NCI-H460 (cell line): Measurements from ENCODE around the gene FKBP5. TPM values are rescaled to one million over a fixed set of nuclear protein-coding genes. Genes with fewer than 3 reads are reported as not detected.
"Not testable (repeated sequence)": the region's sequence is repeated elsewhere in the genome, so short reads cannot be mapped to it uniquely, and the experiment has no call there.

Experiments used
- DNase-seq: peaks from one replicate; pipeline ENCODE4 v3.0.0-alpha.2; 2016; ENCODE audit warnings: low read depth; ENCODE audit errors: extremely low read depth
- total RNA-seq: library from RNA; depleted of rRNA; stranded (reverse); fragments of >200 nt; shearing (Covaris generic); gene quantifications from 2 replicates; pipeline ENCODE4 v1.2.3, GENCODE V29; 2014

The FKBP5 gene
- total RNA-seq, 1 experiment from 2014 or later: 8.9 TPM

DNA sequence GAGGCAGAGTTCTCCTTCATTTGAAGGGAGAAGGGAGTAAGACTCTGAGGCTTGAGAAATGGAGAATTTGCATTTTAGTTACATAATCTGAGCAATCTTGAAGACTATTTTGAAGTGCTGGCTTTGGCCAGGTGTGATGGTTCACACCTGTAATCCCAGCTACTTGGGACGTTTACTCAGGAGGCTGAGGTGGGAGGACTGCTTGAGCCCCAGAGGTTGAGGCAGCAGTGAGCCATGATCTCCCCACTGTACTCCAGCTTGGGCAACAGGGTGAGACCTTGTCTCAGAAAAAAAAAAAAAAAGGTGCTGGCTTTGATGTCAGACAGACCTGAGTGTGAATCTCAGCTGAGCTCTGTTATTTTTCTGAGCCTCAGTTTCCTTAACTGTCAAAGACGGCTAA, 35.8 kb upstream of the FKBP5 start:
- no peak for DNase-seq

DNA sequence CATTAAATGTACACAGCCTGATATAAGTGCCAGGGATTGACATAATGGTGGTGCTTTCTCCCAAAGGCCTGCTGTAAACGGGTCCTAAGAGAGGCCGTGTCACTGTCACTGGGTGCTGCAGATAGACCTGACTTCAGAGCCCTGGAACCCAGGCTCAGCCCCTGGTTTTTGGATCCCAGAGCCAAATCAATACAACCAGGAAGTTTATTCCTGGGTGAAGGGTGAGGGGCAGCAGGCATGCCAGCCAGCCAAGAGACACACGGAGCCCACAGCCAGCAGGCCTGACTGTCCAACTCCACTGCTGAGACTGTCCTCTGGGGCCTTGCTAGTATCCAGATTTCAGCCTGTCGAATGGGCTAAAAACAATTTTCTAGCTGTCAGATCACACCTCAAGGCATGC, 35.3 kb upstream of the FKBP5 start:
- DNase-seq: no peak

DNA sequence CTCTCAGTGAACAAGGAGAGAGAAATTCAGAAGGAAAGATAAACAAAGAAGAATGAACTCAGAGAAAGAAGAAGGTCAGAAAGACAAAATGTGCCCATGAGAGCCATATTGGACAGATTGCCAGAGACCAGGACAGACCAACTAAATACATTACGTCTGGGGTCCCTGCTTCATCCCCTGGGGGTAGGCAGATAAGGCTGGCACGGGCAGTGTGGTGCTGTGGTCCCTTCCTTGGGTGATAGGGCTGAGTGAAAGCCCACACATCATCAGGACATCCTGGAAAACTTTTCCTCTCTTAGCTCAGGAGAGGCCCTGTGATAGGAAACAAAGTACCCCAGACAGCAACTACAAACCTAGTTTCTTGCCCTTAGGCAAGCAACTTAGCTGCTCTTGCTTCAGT, 34.9 kb upstream of the FKBP5 start:
- no peak for DNase-seq

DNA sequence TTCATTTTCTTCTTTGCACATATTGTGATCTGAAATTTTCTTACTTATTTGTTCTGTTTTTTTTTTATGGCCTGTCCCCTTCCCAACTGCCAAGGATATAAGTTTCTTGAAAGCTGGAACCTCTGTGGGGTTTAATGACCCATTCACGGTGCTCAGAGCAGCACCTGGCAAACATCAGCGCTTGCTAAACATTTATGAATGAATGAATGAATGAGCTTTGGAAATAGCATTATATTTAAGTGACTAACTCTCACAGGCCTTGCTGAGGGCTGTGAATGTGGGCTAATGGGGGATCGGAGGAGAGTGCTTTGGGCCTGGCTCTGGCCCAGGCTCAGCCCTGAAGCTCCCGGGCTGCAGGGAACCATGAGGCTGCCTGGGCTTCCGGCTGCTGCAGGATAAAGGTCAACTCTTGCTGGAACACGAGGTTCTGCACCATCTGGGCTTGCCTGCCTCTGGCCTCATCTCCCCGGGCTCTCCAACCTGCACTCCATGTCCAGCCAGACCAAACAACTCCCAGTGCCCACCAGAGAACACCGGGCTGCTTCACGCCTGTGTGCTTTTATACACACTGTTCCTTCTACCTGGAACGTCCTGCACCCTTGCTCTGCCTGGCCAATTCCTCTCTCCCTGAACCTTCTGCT, 33.5 kb upstream of the FKBP5 start:
- DNase-seq: no peak

DNA sequence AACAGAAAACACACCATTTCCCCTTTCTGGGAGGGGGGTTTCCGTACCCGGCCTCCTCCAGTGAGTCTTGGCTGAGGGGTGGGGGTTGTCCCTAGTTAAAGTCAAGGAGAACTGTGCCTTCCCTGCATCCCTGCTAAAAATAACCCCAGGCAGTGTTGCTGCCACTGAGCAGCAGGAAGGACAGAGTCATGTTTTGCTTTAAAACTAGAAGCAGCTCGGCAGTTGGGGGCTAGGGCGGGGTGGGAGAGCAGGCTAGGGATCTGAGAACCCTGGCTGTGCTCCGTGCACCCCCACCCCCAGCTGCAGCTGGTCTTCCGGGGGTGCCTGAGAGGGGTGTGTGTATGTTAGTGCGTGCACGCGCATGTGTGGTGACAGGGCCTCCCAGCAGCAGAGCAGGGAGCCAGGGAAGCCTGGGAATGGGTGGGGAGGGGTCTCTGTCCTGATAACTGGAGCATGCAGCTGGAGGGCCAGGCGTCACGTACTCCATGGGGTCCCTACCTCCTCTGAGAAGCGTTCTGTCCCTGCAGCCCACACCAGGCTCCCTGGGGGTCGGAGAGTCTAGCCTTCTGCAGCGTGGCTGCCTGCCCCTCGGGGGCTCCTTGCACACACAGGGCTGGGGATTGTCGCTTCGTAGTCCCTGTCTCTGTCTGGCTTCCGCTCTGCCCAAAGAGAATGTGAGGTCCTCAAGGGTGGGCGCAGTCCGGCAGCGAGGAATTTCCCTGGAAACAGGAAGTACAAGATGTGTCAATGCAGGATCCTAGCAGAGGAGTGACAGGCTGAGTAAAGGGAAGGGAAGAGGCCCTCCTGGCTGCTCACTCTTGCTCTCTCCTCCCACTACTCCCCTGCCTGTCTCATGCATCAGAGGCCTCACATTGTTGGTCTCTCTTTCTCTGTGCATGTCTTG, 31.4 kb upstream of the FKBP5 start:
- no peak for DNase-seq

DNA sequence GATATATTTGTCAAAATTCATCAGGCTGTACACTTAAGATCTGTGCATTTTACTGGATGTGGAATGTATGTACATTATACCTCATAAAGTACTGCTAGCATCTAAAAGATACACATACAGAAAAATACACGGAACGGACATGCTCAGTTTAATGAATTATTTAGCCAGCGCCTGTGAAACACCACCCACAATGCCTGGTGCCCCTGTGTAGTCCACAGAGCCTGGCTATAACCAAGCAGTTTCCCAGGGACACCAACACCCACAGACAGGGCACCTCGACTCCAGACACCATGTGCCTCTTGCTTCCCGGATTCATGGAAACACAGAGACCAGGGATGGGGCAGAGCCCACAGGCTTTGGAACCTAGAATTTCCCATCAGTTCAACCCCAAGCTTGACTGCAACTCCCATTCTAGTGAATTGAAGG, 30.7 kb upstream of the FKBP5 start:
- DNase-seq: no peak

DNA sequence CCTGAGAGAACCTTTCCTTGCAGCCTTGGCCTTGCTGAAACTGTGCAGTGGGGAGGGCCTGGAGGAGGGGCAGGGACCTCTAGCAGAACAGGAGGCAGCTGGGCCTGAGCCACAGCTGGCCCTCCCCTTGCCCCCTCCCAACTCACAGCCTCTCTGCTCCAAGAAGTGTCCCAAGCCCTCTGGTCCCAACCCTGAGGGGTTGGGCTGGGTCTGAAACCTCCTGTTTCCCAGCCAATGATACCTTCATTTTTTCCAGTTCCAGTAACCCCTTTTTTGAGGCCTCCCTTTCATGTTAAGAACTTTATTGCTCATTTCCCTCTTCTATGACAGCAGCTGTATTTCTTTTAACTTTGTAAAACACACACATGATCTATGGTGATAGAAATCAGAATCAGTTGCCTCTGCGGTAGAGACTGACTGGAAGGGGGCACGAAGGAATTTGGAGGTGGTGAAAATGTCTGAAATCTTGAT, 30.2 kb upstream of the FKBP5 start:
- DNase-seq: no peak

DNA sequence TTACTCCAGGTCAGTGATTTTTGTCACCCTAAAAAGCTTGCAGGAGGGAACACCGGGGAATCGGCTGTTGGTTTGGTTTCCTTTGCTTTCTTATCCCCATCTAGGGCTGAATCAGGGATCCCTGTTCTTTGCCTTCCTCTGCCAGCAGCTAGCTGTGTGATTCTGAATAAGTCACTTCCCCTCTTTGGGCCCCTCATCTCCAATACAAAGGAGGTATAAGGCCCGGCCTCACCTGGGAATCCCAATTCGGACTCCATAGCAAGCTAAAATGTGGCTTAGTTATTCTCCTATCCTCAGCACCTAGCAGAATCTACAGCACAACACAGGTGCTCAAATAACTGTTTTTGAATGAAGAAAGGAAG, 29.6 kb upstream of the FKBP5 start:
- DNase-seq: no peak

DNA sequence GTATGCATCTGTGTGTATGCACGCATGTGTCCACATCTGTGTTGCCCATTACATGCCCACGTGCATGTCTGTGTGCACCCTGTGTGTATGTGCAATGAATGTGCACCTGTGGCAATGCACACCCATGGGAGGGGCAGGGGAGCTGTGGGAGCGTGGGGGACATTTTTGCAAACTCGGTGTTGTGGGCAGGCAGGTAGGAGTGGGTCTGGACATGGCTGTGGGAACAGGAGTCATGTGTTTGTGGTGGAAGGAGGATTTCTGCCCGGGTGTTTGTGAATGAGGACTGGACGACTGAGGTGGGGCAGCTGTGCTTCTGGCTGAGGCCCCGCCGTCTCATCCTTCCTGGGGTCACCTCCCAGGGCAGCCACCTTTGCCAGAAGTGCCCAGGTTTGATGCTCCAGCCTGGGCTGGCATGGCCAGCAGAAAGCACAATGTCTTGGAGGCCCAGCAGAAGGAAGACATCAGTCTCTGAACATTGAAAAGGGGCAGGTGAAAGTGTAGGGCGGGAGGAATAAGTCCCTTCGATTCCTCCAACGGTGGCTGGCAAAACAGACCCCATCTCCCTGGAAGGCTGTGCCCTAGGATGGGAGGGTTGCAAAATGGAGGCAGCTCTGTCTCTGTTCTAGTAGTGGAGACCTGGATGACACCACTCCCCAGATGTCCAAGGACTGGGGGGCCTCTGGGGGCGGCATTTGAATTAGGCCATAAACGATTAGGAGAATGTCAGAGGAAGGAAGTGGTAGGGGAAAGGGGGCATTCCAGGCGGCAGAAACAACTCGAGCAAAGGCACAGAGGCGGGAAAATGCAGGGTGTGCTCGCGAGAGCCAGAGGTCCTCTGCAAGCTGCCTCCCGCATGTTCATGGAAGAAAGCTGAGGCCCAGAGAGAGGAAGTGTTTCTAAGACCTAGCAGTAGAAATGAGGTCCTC, 29.0 kb upstream of the FKBP5 start:
- no peak for DNase-seq

DNA sequence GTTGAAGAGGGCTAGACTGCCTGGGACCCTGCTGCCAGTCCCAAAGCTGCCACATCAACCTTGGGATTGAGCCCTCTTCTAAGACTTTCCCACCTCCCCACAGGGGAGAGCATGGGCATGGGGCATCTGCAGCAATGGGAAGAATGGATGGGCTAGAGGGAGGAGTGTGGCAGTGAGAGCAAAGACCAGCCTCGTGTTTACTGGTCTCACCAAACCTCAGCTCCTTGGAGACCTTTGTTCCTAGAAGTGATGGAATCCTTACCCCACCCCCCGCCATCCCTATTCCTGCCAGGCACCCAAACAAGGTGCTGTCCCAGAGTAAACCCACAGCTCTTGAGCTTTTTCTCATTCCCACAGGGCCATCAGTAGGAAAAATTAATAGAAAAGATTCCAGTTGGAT, 28.1 kb upstream of the FKBP5 start:
- DNase-seq: no peak

DNA sequence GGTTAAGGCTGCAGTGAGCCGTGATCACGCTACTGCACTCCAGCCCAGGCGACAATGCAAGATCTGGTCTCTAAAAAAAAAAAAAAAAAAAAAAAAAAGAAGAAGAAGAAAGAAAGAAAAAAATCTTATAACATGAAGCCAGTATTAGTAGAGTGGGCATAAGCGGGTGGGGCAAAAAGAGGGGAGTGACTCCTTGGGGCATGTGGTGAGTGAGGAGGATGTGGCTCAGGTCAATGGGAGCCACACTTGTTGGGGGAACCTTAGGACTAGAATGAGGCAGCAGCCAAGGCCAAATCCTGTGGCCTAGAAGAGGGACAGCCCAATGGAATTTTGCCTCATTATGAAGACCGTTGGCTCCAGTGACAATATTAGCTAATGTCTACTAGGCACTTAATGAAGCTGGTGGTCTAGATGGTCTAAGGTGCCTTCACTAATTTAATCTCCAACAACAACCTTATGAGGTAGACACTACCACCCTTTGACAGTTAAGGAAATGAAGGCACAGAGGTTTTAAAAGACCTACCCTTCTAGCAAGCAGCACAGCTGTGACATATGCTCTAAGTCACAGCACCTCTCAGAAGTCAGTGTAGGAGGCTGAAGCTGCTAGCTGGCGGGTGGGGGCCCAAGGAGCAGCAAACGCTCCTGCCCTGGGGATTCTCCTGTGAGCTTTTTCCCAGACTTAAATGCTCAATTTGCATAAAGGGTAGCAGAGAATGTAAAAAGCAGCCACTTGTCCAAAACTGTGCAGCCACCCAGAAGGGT, 24.5 kb upstream of the FKBP5 start:
- no peak for DNase-seq

DNA sequence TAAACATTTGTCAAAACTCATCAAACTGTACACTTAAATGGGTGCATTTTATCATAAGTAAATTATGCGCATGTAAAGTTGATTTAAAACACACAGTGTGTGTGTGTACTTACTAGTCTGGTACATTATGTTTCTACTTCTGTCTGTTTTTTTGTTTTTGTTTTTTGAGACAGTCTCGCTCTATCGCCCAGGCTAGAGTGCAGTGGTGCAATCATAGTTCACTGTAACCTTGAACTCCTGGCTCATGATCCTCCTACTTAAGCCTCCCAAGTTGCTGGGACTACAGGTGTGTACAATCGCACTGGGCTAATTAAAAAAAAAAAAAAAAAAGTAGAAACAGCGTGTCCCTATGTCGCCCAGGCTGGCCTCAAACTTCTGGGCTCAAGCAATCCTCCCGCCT, 23.0 kb upstream of the FKBP5 start:
- DNase-seq: no peak

DNA sequence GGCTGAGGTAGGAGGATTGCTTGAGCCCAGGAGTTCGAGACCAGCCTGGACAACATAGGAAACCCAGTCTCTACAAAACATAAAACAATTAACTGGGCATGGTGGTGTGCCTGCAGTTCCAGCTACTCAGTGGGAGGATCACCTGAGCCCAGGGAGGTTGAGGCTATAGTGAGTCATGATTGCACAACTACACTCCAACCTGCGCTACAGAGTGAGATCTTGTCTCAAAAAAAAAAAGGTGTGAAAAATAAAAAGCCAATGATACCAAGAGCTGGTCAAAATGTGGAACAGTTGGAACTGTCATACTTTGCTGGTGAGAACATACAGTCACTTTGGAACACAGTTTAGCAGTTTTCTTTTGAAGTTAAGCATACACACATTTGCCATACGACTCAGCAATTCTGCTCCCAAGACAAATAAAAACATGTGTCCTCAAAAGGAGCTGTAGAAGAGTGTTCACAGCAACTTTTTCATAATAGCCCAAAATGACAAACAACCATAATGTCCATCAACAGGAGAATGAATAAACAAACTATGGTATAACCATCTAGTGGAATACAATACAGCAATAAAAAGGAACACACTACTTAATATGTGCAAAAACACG, 21.6 kb upstream of the FKBP5 start:
- DNase-seq: no peak

DNA sequence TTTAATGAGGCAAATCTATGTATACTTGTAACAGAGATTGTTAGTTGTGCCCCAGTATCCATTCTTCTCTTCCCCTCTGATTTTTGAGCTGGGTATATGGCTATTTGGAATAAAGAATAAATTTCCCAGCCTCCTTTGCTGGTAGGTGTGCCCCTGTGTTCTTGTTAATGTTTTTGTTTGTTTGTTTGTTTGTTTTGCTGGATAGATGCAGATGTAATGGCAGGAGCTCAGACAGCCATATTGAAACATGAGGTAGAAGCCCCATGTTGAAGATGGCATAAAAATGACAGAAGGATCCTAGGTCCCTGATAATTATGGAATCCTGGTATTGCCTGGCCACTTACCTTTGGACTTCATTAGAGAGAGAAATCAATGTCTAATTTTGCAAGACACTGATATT, 19.9 kb upstream of the FKBP5 start:
- no peak for DNase-seq

DNA sequence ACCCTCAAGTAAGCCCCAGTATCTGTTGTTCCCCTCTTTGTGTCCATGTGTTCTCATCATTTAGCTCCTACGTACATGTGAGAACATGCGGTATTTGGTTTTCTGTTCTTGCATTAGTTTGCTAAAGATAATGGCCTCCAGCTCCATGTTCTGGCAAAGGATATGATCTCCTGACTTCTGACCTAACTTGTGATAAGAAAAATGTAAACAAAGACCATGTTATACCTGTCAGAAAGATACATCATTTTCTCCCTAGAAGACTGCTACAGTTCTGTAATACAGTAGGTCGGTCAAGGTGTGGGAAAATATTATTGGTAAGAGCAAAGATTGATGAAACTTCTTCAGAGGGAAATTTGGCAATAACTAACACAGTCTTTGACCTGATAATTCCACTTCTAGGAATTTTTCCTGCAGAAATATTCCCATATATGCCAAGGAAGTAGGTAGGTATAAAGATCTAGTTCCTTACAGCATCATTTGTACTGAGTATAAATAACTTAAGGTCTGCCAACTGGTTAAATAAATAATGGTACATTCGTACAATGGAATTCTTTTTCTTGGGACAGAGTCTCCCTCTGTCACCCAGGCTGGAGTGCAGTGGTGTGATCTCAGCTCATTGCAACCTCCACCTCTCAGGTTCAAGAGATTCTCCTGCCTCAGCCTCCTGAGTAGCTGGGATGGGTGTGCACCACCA, 19.1 kb upstream of the FKBP5 start:
- no peak for DNase-seq

DNA sequence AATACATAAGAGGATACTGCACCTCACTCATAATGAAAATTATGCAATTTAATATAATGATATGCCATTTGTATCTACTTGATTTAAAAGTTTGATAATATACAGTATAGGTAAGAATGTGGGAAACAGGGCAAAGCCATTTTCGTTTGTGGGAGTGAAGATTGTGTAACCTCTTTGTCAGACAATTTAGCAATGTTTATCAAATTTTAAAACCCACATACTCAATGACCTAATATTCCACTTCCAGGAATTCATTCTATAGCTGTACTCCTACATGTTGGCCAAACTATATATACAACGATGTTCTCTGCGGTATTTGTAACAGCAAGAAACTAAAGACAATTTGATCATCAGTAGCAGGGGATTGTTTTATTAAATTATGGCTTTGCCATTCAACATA, 17.8 kb upstream of the FKBP5 start:
- DNase-seq: no peak

DNA sequence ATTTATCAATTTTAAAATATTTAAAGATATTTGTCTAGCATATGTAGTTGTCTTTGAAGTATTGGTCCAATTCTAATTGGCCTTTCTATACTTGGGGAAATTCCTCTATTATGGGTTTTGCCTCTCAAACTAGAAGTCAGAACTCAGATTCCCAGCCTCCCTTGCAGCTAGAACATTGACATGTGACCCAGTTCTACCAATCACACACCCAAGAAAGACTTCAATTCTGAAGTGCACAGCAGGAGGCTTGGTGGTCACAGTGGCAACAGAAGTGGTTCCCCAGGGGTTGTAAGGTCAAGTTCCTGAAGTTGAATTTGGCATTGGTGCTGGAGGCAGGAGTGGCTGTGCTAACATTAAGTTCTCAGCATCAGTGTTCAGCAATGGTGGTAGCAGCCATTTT, 14.8 kb upstream of the FKBP5 start:
- no peak for DNase-seq

DNA sequence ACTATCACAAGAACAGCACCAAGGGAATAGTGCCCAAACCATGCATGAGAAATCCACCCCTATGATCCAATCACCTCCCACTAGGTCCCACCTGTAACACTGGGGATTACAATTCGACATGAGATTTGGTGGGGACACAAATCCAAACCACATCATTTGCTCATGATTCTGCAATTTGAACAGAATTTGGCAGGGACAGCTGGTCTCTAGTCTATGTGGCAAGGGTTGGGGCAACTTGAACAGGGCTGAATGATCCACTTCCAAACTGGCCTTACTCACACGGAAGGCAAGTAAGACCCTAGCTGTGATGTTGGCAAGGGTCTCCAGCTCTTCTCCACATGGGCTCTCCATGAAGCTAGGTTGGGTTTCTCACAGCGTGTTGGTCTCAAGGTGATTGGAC, 10.1 kb upstream of the FKBP5 start:
- DNase-seq: no peak

DNA sequence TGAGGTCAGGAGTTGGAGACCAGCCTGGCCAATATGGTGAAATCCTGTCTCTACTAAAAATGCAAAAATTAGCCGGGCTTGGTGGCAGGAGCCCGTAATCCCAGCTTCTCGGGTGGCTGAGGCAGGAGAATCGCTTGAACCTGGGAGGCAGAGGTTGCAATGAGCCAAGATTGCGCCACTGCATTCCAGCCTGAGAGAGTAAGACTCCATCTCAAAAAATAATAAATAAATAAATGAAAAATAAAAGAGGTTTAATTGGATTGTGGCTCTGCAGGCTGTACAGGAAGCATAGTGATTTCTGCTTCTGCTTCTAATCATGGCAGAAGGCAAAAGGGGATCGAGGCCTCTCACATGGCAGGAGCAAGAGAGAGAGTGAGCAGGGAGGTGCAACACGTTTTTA, 9.7 kb upstream of the FKBP5 start:
- not testable (repeated sequence) for DNase-seq
